Loucy (cell line): ENCODE results near the gene UNC13B.

Source experiments
- H2AFZ ChIP-seq: fragments of 200-600 bp; sonication (generic); 2 replicates; pipeline ENCODE4 v1.6.0; 2016; ENCODE audit warnings: antibody characterized with exemption, mild to moderate bottlenecking, low read length, moderate library complexity
- H3F3A ChIP-seq: fragments of 200-600 bp; 2 replicates; pipeline ENCODE4 v1.6.0; 2016; ENCODE audit warnings: antibody characterized with exemption, low read depth, mild to moderate bottlenecking
- H3K27me3 ChIP-seq: fragments of 200-600 bp; sonication (generic); 2 replicates; pipeline ENCODE4 v1.6.1; 2014; ENCODE audit warnings: low read length, mild to moderate bottlenecking; ENCODE audit not compliant: insufficient read depth, poor library complexity, severe bottlenecking
- H3K36me3 ChIP-seq: fragments of 200-600 bp; sonication (generic); 2 replicates; pipeline ENCODE4 v1.6.1; 2016; ENCODE audit warnings: low read length; ENCODE audit not compliant: insufficient read depth
- H3K4me1 ChIP-seq: fragments of 200-600 bp; sonication (generic); 2 replicates; pipeline ENCODE4 v1.5.1; 2014; ENCODE audit warnings: low read length, mild to moderate bottlenecking; ENCODE audit not compliant: insufficient read depth, poor library complexity, severe bottlenecking
- H3K4me2 ChIP-seq: fragments of 200-600 bp; sonication (generic); 2 replicates; pipeline ENCODE4 v1.6.0; 2014; ENCODE audit warnings: antibody characterized with exemption, low read length, low read depth, mild to moderate bottlenecking; ENCODE audit not compliant: poor library complexity, severe bottlenecking
- H3K4me3 ChIP-seq: fragments of 200-600 bp; sonication (generic); 2 replicates; pipeline ENCODE4 v1.5.1; 2014; ENCODE audit warnings: low read length, mild to moderate bottlenecking, mixed read lengths; ENCODE audit not compliant: poor library complexity, severe bottlenecking
- H3K79me2 ChIP-seq: fragments of 200-600 bp; sonication (generic); 2 replicates; pipeline ENCODE4 v1.6.1; 2014; ENCODE audit warnings: low read length; ENCODE audit not compliant: insufficient read depth
- H3K9ac ChIP-seq: fragments of 200-600 bp; sonication (generic); 2 replicates; pipeline ENCODE4 v1.6.0; 2014; ENCODE audit warnings: mild to moderate bottlenecking, low read depth, low read length, moderate library complexity; ENCODE audit not compliant: poor library complexity, severe bottlenecking
- H3K9me2 ChIP-seq: fragments of 200-600 bp; sonication (generic); replicated peaks from 2 replicates; pipeline ENCODE4 v1.6.1; 2016; ENCODE audit warnings: low read depth, low read length, mixed read lengths
- H3K9me3 ChIP-seq: fragments of 200-600 bp; sonication (generic); 2 replicates; pipeline ENCODE4 v1.6.1; 2014; ENCODE audit warnings: mild to moderate bottlenecking, antibody characterized with exemption, low read length, low read depth; ENCODE audit not compliant: insufficient read depth
- H4K20me1 ChIP-seq: fragments of 200-600 bp; sonication (generic); 2 replicates; pipeline ENCODE4 v1.6.0; 2014; ENCODE audit warnings: antibody characterized with exemption, low read length, mild to moderate bottlenecking; ENCODE audit not compliant: insufficient read depth, poor library complexity, severe bottlenecking
- CTCF ChIP-seq: fragments of 200-600 bp; sonication (generic); conservative IDR thresholded peaks from 2 replicates; pipeline ENCODE4 v1.5.1; 2014; ENCODE audit warnings: mild to moderate bottlenecking, antibody characterized with exemption, low read length
- EZH2phosphoT487 ChIP-seq: fragments of 200-600 bp; IDR thresholded peaks from 2 replicates; pipeline ENCODE4 v1.6.1; 2018; ENCODE audit warnings: antibody characterized with exemption, mild to moderate bottlenecking, moderate library complexity, borderline replicate concordance

Gene UNC13B

DNA sequence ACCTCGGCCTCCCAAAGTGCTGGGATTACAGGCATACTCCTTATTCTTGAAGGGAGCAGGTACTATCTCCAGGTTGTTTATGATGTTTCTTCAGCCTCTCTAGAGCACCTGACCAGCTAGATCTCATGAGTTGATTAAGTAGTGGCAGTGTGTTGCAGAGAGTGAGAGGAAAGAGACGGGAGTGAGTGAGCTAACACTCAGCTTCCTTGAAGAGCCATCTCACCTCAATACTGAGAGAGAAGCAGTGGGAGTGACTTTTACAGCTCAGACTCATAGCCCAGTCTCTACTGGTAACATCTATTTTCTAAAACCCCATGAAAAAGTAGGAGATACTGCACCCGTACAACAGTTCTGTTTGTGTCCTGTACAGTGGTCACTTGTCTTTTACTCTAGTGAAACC lies 284.2 kb downstream of the UNC13B start:
- H2AFZ ChIP-seq, result no peak overlapping the region
- H3K9ac ChIP-seq, result no peak overlapping the region
- no peaks in the 10 kb centered on the region for H3K36me3 ChIP-seq
- no peaks in the 10 kb centered on the region for H3K27me3 ChIP-seq
- no peaks in the 10 kb centered on the region for H4K20me1 ChIP-seq
- H3K79me2 ChIP-seq, result no peaks in the 10 kb centered on the region
- H3K9me3 ChIP-seq, result no peaks in the 10 kb centered on the region
- H3K9me2 ChIP-seq, result no peaks in the 10 kb centered on the region
- H3K4me1 ChIP-seq, result no peaks in the 10 kb centered on the region
- H3K4me3 ChIP-seq, result no peak overlapping the region
- H3K4me2 ChIP-seq, result no peak overlapping the region
- TF ChIP-seq EZH2phosphoT487, result no peak
- no peak for TF ChIP-seq CTCF
- no peaks in the 10 kb centered on the region for H3F3A ChIP-seq

GRCh38 chr9:35448496-35448895 lies 286.7 kb downstream of the UNC13B start:
- TF ChIP-seq EZH2phosphoT487 (no peak), CTCF (no peak)
- no peak overlapping the region for H3K4me3 ChIP-seq
- no peaks in the 10 kb centered on the region for H3K9me2 ChIP-seq
- no peaks in the 10 kb centered on the region for H3K4me1 ChIP-seq
- no peak overlapping the region for H2AFZ ChIP-seq
- no peaks in the 10 kb centered on the region for H4K20me1 ChIP-seq
- no peaks in the 10 kb centered on the region for H3K36me3 ChIP-seq
- no peak overlapping the region for H3K4me2 ChIP-seq
- no peaks in the 10 kb centered on the region for H3K9me3 ChIP-seq
- no peak overlapping the region for H3K9ac ChIP-seq
- H3K27me3 ChIP-seq, result no peaks in the 10 kb centered on the region
- H3F3A ChIP-seq, result no peaks in the 10 kb centered on the region
- no peaks in the 10 kb centered on the region for H3K79me2 ChIP-seq

DNA sequence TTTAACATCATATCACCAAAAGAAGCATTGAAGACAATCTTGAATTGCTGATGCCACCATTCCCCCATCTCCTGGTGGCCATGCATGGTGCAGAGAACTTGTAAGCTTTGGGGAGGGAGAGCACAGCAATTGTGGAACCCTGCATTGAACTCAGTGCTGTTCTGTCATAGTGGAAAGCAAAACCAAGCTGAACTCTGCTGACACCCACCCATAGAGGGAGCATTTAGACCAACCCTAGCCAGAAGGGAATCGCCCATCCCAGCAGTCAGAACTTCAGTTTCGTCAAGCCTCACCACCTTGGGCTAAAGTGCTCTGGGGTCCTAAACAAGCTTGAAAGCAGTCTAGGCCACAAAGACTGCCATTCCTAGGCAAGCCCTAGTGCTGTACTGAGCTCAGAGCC lies 290.7 kb downstream of the UNC13B start:
- TF ChIP-seq CTCF, result peak; percentile 28; the same call in 1 of the 2 replicates
- no peak for TF ChIP-seq EZH2phosphoT487
- no peaks in the 10 kb centered on the region for H3F3A ChIP-seq
- H2AFZ ChIP-seq, result no peak overlapping the region
- H3K4me3 ChIP-seq, result no peak overlapping the region
- no peaks in the 10 kb centered on the region for H3K9me2 ChIP-seq
- H3K36me3 ChIP-seq, result no peaks in the 10 kb centered on the region
- H3K9ac ChIP-seq, result no peak overlapping the region
- no peaks in the 10 kb centered on the region for H3K9me3 ChIP-seq
- H3K79me2 ChIP-seq, result no peaks in the 10 kb centered on the region
- H3K4me1 ChIP-seq, result no peaks in the 10 kb centered on the region
- H3K27me3 ChIP-seq, result no peaks in the 10 kb centered on the region
- no peaks in the 10 kb centered on the region for H4K20me1 ChIP-seq
- no peak overlapping the region for H3K4me2 ChIP-seq
